Endothelial cell of umbilical vein (primary cell): ENCODE measurements around the gene IGSF9B. TPM values are rescaled to one million over a fixed set of nuclear protein-coding genes. Genes with fewer than 3 reads are reported as not detected.

Experiments used
- BruUV-seq: library from RNA; stranded (reverse); fragments of 400-500 nt; replicated peaks from 2 replicates; lab custom pipeline; 2021; lab: Mats Ljungman, UMichigan
- CTCF ChIA-PET: fragments of 300-600, 350-600 bp; sonication (Branson Sonifier 250); formaldehyde crosslinking; loops from one replicate; lab custom pipeline; 2021; ENCODE audit warnings: antibody characterized with exemption, inconsistent platforms; lab: Charles Lee
- POLR2A ChIA-PET: fragments of 300-600, 350-600 bp; sonication (Branson Sonifier 250); formaldehyde crosslinking; loops from one replicate; lab custom pipeline; 2021; ENCODE audit warnings: antibody characterized with exemption, inconsistent platforms; lab: Charles Lee
- DNase-seq: peaks from one replicate; pipeline ENCODE4 v3.0.0-alpha.2; 2011; ENCODE audit warnings: low read depth, low spot score
- FAIRE-seq: peaks from 2 replicates; lab custom pipeline; 2011; peaks lifted over from hg19 to GRCh38; lab: Jason Lieb, UNC
- H2AFZ ChIP-seq: 2 replicates; pipeline ENCODE4 v1.6.0; 2012; ENCODE audit warnings: low read depth, low read length, control low read depth, inconsistent platforms
- H3K27ac ChIP-seq: 2 replicates; pipeline ENCODE4 v1.5.1; 2011; ENCODE audit warnings: low read depth, mild to moderate bottlenecking, control low read depth, low read length, moderate library complexity; ENCODE audit not compliant: insufficient read depth
- H3K27me3 ChIP-seq, 2 experiments: 2 replicates each; pipeline versions ENCODE4 v1.6.0 to v1.6.1; 2011; ENCODE audit warnings: low read length in 2 of 2, mixed read lengths in 1 of 2; ENCODE audit not compliant: control insufficient read depth in 2 of 2, insufficient read depth in 2 of 2
- H3K36me3 ChIP-seq, 2 experiments: 2 replicates in 1 of 2; 3 replicates in 1 of 2; pipeline ENCODE4 v1.5.1; 2011; ENCODE audit warnings: low read length in 2 of 2, mild to moderate bottlenecking in 1 of 2, moderate library complexity in 1 of 2; ENCODE audit not compliant: control insufficient read depth in 2 of 2, insufficient read depth in 2 of 2; ENCODE audit errors: extremely low read depth in 1 of 2
- H3K4me1 ChIP-seq: 3 replicates; pipeline ENCODE4 v1.5.1; 2011; ENCODE audit warnings: mild to moderate bottlenecking, low read length; ENCODE audit not compliant: control insufficient read depth, insufficient read depth; ENCODE audit errors: extremely low read depth
- H3K4me2 ChIP-seq: 2 replicates; pipeline ENCODE4 v1.6.1; 2011; ENCODE audit warnings: low read length, control low read depth, mixed read lengths; ENCODE audit not compliant: insufficient read depth
- H3K4me3 ChIP-seq, 3 experiments: fragments of 200-600 bp in 1 of 3; sonication (generic), shearing (Covaris generic) in 1 of 3; replicated peaks in 1 of 3; 2 replicates each; pipeline ENCODE4 v1.5.1; 2011 to 2016; ENCODE audit warnings: control low read depth in 3 of 3, low read length in 3 of 3, mild to moderate bottlenecking in 2 of 3, inconsistent platforms in 1 of 3, low read depth in 1 of 3, moderate library complexity in 1 of 3; ENCODE audit not compliant: insufficient read depth in 1 of 3
- H3K79me2 ChIP-seq: 2 replicates; pipeline ENCODE4 v1.6.0; 2012; ENCODE audit warnings: low read length, inconsistent platforms; ENCODE audit not compliant: control insufficient read depth, insufficient read depth
- H3K9ac ChIP-seq: replicated peaks from 2 replicates; pipeline ENCODE3; 2011; ENCODE audit warnings: low read length, control low read depth; ENCODE audit not compliant: insufficient read depth; ENCODE audit errors: extremely low read depth
- H3K9me1 ChIP-seq: replicated peaks from 3 replicates; pipeline ENCODE4 v1.6.0; 2011; ENCODE audit warnings: mild to moderate bottlenecking, low read length; ENCODE audit not compliant: control insufficient read depth, insufficient read depth; ENCODE audit errors: extremely low read depth
- H3K9me3 ChIP-seq: replicated peaks from 2 replicates; pipeline ENCODE4 v1.5.1; 2012; ENCODE audit warnings: low read length, inconsistent platforms; ENCODE audit not compliant: control insufficient read depth, insufficient read depth
- H4K20me1 ChIP-seq: replicated peaks from 2 replicates; pipeline ENCODE3; 2011; ENCODE audit warnings: mild to moderate bottlenecking, low read length; ENCODE audit not compliant: control insufficient read depth, insufficient read depth; ENCODE audit errors: extremely low read depth
- CTCF ChIP-seq, 2 donors: IDR thresholded peaks; 1 replicate in 1 of 2; 2 replicates in 1 of 2; pipeline ENCODE4 v1.5.1; 2011; ENCODE audit warnings: low read length in 2 of 2, mild to moderate bottlenecking in 2 of 2, moderate library complexity in 2 of 2, control low read depth in 1 of 2, inconsistent platforms in 1 of 2, low read depth in 1 of 2; ENCODE audit not compliant: insufficient read depth in 1 of 2; ENCODE audit errors: extremely low read depth in 1 of 2
- EZH2 ChIP-seq: IDR thresholded peaks from 2 replicates; pipeline ENCODE4 v1.6.1; 2012; ENCODE audit warnings: borderline replicate concordance, low read depth, mild to moderate bottlenecking, moderate library complexity, low read length, inconsistent platforms; ENCODE audit not compliant: severe bottlenecking
- FOS ChIP-seq: IDR thresholded peaks from 2 replicates; pipeline ENCODE4 v1.6.1; 2011; ENCODE audit warnings: mild to moderate bottlenecking, low read length, moderate library complexity, borderline replicate concordance; ENCODE audit not compliant: insufficient read depth
- GATA2 ChIP-seq: IDR thresholded peaks from 2 replicates; pipeline ENCODE4 v1.7.0; 2011; ENCODE audit warnings: low read depth, mild to moderate bottlenecking, moderate library complexity, mixed read lengths, low read length; ENCODE audit not compliant: insufficient read length, insufficient read depth
- JUN ChIP-seq: IDR thresholded peaks from 2 replicates; pipeline ENCODE4 v1.6.1; 2011; ENCODE audit warnings: borderline replicate concordance, low read depth; ENCODE audit not compliant: insufficient read length, insufficient read depth
- POLR2A ChIP-seq: IDR thresholded peaks from 2 replicates; pipeline ENCODE4 v1.6.1; 2012; ENCODE audit warnings: low read depth, mild to moderate bottlenecking, control low read depth, low read length
- POLR2AphosphoS5 ChIP-seq: IDR thresholded peaks from 2 replicates; pipeline ENCODE4 v1.6.1; 2012; ENCODE audit warnings: low read depth, mild to moderate bottlenecking, control low read depth, low read length, moderate library complexity; ENCODE audit not compliant: insufficient read depth
- dilution Hi-C: fragments of 300-500 bp; cut with MboI; formaldehyde crosslinking; loops from one replicate; pipeline ENCODE4 v1.15.0; 2019; ENCODE audit warnings: low sequenced_read_pairs; ENCODE audit not compliant: extremely low pct_ligation_motif_present
- intact Hi-C: fragments of 100-400 bp; cut with micrococcal nuclease; formaldehyde crosslinking; loops from one replicate; pipeline ENCODE4 v1.10.0; 2022
- polyA plus RNA-seq, 4 experiments: library from polyadenylated mRNA; depleted of rRNA in 3 of 4; stranded (reverse) in 3 of 4; unstranded in 1 of 4; fragments of >200 nt; gene quantifications; 2 replicates each; pipeline versions ENCODE4 v1.2.1 to v1.2.3, GENCODE V29; 2011 to 2012; ENCODE audit warnings: missing spikeins in 1 of 4
- total RNA-seq: library from RNA; stranded (reverse); gene quantifications from 2 replicates; pipeline ENCODE4 v1.2.3, GENCODE V29; 2021

The IGSF9B gene
- total and polyA plus RNA-seq, 2 donors (not counting 3 experiments of a cell fraction or from before 2014, with no cell fraction given) = 0.15 to 0.18 TPM

GRCh38 chr11:133929401-133930052, 27.2 kb downstream of the IGSF9B start:
- H3K9me3 ChIP-seq = no peaks in the 10 kb centered on the region
- FAIRE-seq (no peak), DNase-seq (no peak)
- no peaks in the 10 kb centered on the region for H3K79me2 ChIP-seq
- H3K9me1 ChIP-seq = no peaks in the 10 kb centered on the region
- POLR2A ChIA-PET = no interaction called here
- H3K4me1 ChIP-seq = no peaks in the 10 kb centered on the region
- H4K20me1 ChIP-seq = no peaks in the 10 kb centered on the region
- H3K27ac ChIP-seq = no peak overlapping the region
- H3K36me3 ChIP-seq = no peaks in the 10 kb centered on the region
- CTCF ChIA-PET = no interaction called here
- TF ChIP-seq JUN (no peak), EZH2 (no peak), POLR2AphosphoS5 (no peak), FOS (no peak), POLR2A (no peak), CTCF (IDR thresholded peaks at IDR 0.05; ENCODE audit: extremely low read depth in 1 of 2, insufficient read depth in 1 of 2, low read depth in 1 of 2, low read length in 2 of 2) (no peak), GATA2 (no peak)
- H2AFZ ChIP-seq = no peak overlapping the region
- no peaks in the 10 kb centered on the region for H3K27me3 ChIP-seq
- dilution Hi-C loops (no loop called here), intact Hi-C loops (loop anchor here (5.0 kb wide), 1 partner anchor 278 kb away; no protein-coding TSS in a partner anchor)
- H3K9ac ChIP-seq = no peak overlapping the region
- H3K4me3 ChIP-seq = no peak overlapping the region
- BruUV-seq = no TSS peak
- H3K4me2 ChIP-seq = no peak overlapping the region
